CD14-positive monocyte (primary cell): ENCODE results near the gene ENAM. TPM values are rescaled to one million over a fixed set of nuclear protein-coding genes. Genes with fewer than 3 reads are reported as not detected.
"Not testable (repeated sequence)": the region's sequence is repeated elsewhere in the genome, so short reads cannot be mapped to it uniquely, and the experiment has no call there.

ENCODE experiments used
- DNase-seq, 3 donors: peaks; one replicate each; pipeline ENCODE4 v3.0.0-alpha.2; 2011 to 2022
- H2AFZ ChIP-seq: 2 replicates; pipeline ENCODE4 v1.6.0; 2012; ENCODE audit warnings: mild to moderate bottlenecking, low read depth, low read length, inconsistent platforms; ENCODE audit not compliant: insufficient read depth, poor library complexity, severe bottlenecking
- H3K27ac ChIP-seq, 2 donors: 1 replicate in 1 of 2; 2 replicates in 1 of 2; pipeline ENCODE4 v1.5.1; 2012 to 2013; ENCODE audit warnings: low read length in 2 of 2, control low read depth in 1 of 2, inconsistent platforms in 1 of 2, low read depth in 1 of 2, mild to moderate bottlenecking in 1 of 2
- H3K27me3 ChIP-seq, 2 donors: one replicate each; pipeline versions ENCODE4 v1.6.0 to v1.6.1; 2011 to 2013; ENCODE audit warnings: low read length in 2 of 2; ENCODE audit not compliant: control insufficient read depth in 2 of 2, insufficient read depth in 2 of 2
- H3K36me3 ChIP-seq, 2 donors: replicated peaks in 1 of 2; 1 replicate in 1 of 2; 2 replicates in 1 of 2; pipeline versions ENCODE4 v1.5.1 to v1.6.1; 2012 to 2013; ENCODE audit warnings: low read length in 2 of 2, control low read depth in 1 of 2, inconsistent platforms in 1 of 2, mild to moderate bottlenecking in 1 of 2; ENCODE audit not compliant: insufficient read depth in 2 of 2, control insufficient read depth in 1 of 2
- H3K4me1 ChIP-seq, 2 donors: 1 replicate in 1 of 2; 2 replicates in 1 of 2; pipeline versions ENCODE4 v1.5.1 to v1.6.1; 2012 to 2013; ENCODE audit warnings: low read length in 2 of 2, control low read depth in 1 of 2, inconsistent platforms in 1 of 2, mild to moderate bottlenecking in 1 of 2, moderate library complexity in 1 of 2; ENCODE audit not compliant: insufficient read depth in 2 of 2, control insufficient read depth in 1 of 2
- H3K4me2 ChIP-seq: replicated peaks from 2 replicates; pipeline ENCODE3; 2012; ENCODE audit warnings: low read length, moderate library complexity, mild to moderate bottlenecking; ENCODE audit not compliant: poor library complexity, severe bottlenecking; ENCODE audit errors: extremely low read depth
- H3K4me3 ChIP-seq, 3 experiments: fragments of 200-600 bp in 1 of 3; sonication (generic) in 1 of 3; replicated peaks in 1 of 3; 1 replicate in 2 of 3; 2 replicates in 1 of 3; pipeline ENCODE4 v1.5.1; 2011 to 2013; ENCODE audit warnings: low read length in 3 of 3, mild to moderate bottlenecking in 3 of 3, control low read depth in 2 of 3, low read depth in 2 of 3, inconsistent platforms in 1 of 3, moderate library complexity in 1 of 3
- H3K79me2 ChIP-seq: 2 replicates; pipeline ENCODE4 v1.6.0; 2012; ENCODE audit warnings: mild to moderate bottlenecking, control low read depth, inconsistent platforms, low read length, moderate library complexity; ENCODE audit not compliant: insufficient read depth
- H3K9ac ChIP-seq: 2 replicates; pipeline ENCODE4 v1.6.0; 2017; ENCODE audit warnings: low read length, mild to moderate bottlenecking; ENCODE audit not compliant: insufficient read depth, poor library complexity, severe bottlenecking
- H3K9me3 ChIP-seq, 2 donors: replicated peaks in 1 of 2; 1 replicate in 1 of 2; 2 replicates in 1 of 2; pipeline versions ENCODE4 v1.5.1 to v1.6.1; 2012 to 2013; ENCODE audit warnings: low read length in 2 of 2, control low read depth in 1 of 2; ENCODE audit not compliant: control insufficient read depth in 1 of 2, insufficient read depth in 1 of 2
- H4K20me1 ChIP-seq: 2 replicates; pipeline ENCODE4 v1.6.0; 2012; ENCODE audit warnings: mild to moderate bottlenecking, low read length, control low read depth, moderate library complexity; ENCODE audit not compliant: insufficient read depth
- H3K27ac Mint-ChIP-seq, 7 donors: one replicate each; pipeline ENCODE4 v1.8.0; 2020; ENCODE audit warnings: mild to moderate bottlenecking in 7 of 7, mixed read lengths in 7 of 7, moderate library complexity in 6 of 7, inconsistent platforms in 2 of 7
- H3K27me3 Mint-ChIP-seq, 3 donors: one replicate each; pipeline ENCODE4 v1.8.0; 2021 to 2022; ENCODE audit warnings: low read depth in 3 of 3, mild to moderate bottlenecking in 3 of 3, mixed read lengths in 3 of 3, moderate library complexity in 3 of 3, inconsistent platforms in 1 of 3
- H3K36me3 Mint-ChIP-seq, 2 donors: one replicate each; pipeline ENCODE4 v1.8.0; 2020; ENCODE audit warnings: mixed read lengths in 2 of 2, inconsistent platforms in 1 of 2, mild to moderate bottlenecking in 1 of 2
- H3K4me1 Mint-ChIP-seq: one replicate; pipeline ENCODE4 v1.8.0; 2020; ENCODE audit warnings: mild to moderate bottlenecking, mixed read lengths
- H3K4me3 Mint-ChIP-seq, 2 donors: one replicate each; pipeline ENCODE4 v1.8.0; 2020; ENCODE audit warnings: mild to moderate bottlenecking in 2 of 2, mixed read lengths in 2 of 2, moderate library complexity in 1 of 2
- H3K9me3 Mint-ChIP-seq, 7 donors: one replicate each; pipeline ENCODE4 v1.8.0; 2020 to 2022; ENCODE audit warnings: mixed read lengths in 7 of 7, mild to moderate bottlenecking in 6 of 7, moderate library complexity in 6 of 7, inconsistent platforms in 2 of 7
- CTCF ChIP-seq: fragments of 200-600 bp; IDR thresholded peaks from one replicate; pipeline ENCODE4 v1.8.0; 2022; ENCODE audit warnings: antibody characterized with exemption, mild to moderate bottlenecking
- WGBS: methylation state at CpG from one replicate; pipeline ENCODE4 v1.1.5; 2013; ENCODE audit warnings: missing lambda C conversion rate; ENCODE audit not compliant: insufficient coverage; 5-methylcytosine and 5-hydroxymethylcytosine counted together
- intact Hi-C, 2 donors: fragments of 100-400 bp; cut with micrococcal nuclease; formaldehyde crosslinking; loops; one replicate each; pipeline versions ENCODE4 v1.15.0 to v1.15.1; 2023
- polyA plus RNA-seq, 3 donors: library from polyadenylated mRNA; depleted of rRNA in 1 of 3; unstranded in 2 of 3; stranded (reverse) in 1 of 3; fragments of 300-500 nt in 2 of 3; fragments of >200 nt in 1 of 3; fragmentation: Illumina TruSeq in 2 of 3; gene quantifications; 1 replicate in 2 of 3; 2 replicates in 1 of 3; pipeline ENCODE4 v1.2.3, GENCODE V29; 2012 to 2021

Gene ENAM
- polyA plus RNA-seq, 3 donors, result not detected

- WGBS, result 100% methylated on average over 1 of the region's 2 CpGs
- H3K9me3 Mint-ChIP-seq, result no peaks in the 10 kb centered on the region
- H3K4me3 ChIP-seq, result no peak overlapping the region
- no peaks in the 10 kb centered on the region for H3K79me2 ChIP-seq
- no peaks in the 10 kb centered on the region for H3K9me3 ChIP-seq
- no peaks in the 10 kb centered on the region for H3K4me1 Mint-ChIP-seq
- no peaks in the 10 kb centered on the region for H3K36me3 Mint-ChIP-seq
- intact Hi-C loops, result no loop called here
- no peaks in the 10 kb centered on the region for H3K27me3 ChIP-seq
- no peak overlapping the region for H2AFZ ChIP-seq
- no peak overlapping the region for H3K9ac ChIP-seq
- no peaks in the 10 kb centered on the region for H4K20me1 ChIP-seq
- H3K4me1 ChIP-seq, result no peaks in the 10 kb centered on the region
- H3K27ac Mint-ChIP-seq, result no peak overlapping the region
- no peak for DNase-seq
- H3K36me3 ChIP-seq, result no peaks in the 10 kb centered on the region
- no peak overlapping the region for H3K4me3 Mint-ChIP-seq
- no peak overlapping the region for H3K27ac ChIP-seq
- TF ChIP-seq CTCF, result no peak
- no peaks in the 10 kb centered on the region for H3K27me3 Mint-ChIP-seq
- no peak overlapping the region for H3K4me2 ChIP-seq
Measured at GRCh38 chr4:70640192-70640591, 11.6 kb downstream of the ENAM start.

- H3K27ac ChIP-seq, H3K9me3 ChIP-seq, H3K36me3 Mint-ChIP-seq, H2AFZ ChIP-seq, H3K9me3 Mint-ChIP-seq, H3K27ac Mint-ChIP-seq, H3K36me3 ChIP-seq, H3K79me2 ChIP-seq, H3K4me3 ChIP-seq, H3K4me3 Mint-ChIP-seq, H3K4me2 ChIP-seq, H3K9ac ChIP-seq, H4K20me1 ChIP-seq, H3K4me1 Mint-ChIP-seq, H3K4me1 ChIP-seq, H3K27me3 ChIP-seq, DNase-seq, H3K27me3 Mint-ChIP-seq: not testable (repeated sequence)
- WGBS, result no CpG with 5 or more reads among the region's 4 CpGs
- intact Hi-C loops, result loop anchor here in 1 of 2 donors (10.0 kb wide), 1 partner anchor 354 kb away; no protein-coding TSS in a partner anchor
Measured at GRCh38 chr4:70650741-70651140, 22.2 kb downstream of the ENAM start.
